Activated T-cell treated with anti-CD3 and anti-CD28 coated beads, Interleukin-2, amount 50 U/mL, for 48 hours (primary cell): ENCODE results near the gene SPINT3.

Experiments used
- DNase-seq, 2 experiments: peaks; one replicate each; pipeline ENCODE4 v3.0.0-alpha.2; 2020

Gene SPINT3, protein sequence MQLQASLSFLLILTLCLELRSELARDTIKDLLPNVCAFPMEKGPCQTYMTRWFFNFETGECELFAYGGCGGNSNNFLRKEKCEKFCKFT

DNA sequence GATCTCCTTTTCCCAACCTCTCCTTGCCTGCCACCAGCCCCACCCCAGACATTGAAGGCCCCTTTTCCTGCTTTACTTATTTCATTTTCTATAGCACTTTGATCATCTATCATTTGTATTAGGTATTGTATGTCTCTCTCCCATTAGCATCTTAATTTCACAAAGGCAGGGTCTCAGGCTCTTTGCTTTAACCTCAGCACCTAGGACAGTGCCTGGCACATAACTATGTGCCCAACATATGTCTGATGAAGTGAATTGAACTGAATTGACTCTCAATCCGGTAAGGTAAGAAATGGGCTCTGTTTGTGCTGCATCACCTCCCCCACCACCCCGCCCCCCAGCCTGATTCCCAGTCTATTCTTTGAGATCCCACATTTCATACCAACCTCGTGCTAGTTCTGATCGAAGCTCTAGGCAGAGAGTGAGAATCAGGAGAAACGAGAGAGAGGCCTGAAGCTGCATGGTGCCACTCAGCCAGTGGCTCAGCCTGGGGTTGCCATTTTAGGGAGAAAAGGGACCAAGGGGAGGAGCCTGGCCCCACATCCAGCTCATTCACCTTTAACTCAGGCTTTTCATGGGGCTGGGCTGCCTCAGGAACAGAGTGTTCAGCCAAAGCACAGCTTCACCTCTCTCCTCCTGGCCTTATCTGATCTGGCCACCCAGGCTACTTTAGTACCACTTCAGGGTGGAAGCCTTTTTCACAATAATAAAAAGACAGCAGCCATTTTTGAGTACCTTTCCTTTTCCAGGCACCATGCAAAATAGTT, at the start of gene SPINT3:
Gene SPINT3, minus strand, starts transcription at position 476 of the 767 bp plus-strand sequence. Its CDS starts 14 bp downstream, at position 462.
- no peak for DNase-seq

DNA sequence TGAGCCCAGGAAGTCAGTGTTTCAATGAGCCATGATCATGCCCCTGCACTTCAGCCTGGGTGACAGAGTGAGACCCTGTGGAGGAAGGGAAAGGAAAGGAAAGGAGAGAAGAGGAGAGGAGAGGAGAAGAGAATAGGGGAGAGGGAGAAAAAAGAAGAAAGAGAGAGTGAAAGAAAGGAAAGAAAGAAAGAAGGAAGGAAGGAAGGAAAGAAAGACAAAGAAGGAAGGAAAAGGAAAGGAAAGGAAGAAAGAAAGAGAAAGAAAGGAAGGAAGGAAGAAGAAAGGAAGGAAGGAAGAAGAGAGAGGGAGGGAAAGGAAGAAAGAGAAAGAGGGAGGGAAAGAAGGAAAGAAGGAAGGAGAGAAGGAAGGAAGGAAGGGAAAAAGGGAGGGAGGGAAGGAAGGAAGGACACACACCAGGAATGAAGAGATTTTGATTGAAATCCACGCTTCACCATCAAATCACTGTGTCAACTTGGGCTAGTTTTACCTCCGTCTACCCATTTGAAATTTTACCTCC, 49.4 kb upstream of the SPINT3 start:
- no peak for DNase-seq

DNA sequence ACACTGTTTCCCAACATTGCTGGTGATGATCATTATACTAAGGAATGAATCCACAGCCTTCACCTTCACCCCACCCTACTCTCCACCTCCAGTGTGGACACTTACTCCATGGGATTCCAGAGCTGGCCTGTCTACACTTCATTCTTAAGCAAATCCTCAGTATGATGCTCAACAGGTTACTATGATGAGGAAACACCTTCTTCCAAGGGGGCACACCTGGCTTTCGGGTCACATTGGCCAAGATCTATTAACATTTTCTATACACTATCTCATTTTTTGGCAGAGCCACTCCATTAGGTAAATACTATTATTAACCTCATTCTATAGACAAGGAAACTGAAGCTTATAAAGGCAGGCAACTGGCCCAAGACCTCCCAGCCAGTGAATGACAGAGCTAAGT, 39.8 kb upstream of the SPINT3 start:
- no peak for DNase-seq

DNA sequence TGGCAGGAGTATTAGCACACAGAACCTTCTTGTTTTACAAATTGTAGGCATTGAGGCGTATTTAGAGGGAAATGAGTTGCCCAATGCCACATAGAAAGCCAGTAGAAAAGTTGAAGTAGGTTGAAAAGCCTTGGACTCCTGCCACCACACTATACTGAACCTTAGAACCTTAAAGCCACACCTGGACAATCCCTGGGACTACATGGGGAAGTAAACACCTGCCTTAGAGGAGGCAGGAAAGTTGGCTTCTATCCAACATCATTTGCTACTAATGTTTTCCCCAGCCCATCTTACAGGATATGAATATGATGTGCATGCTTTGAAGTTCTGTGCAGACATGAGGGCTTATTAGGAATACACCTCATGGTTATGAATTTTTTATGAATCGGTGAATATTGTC, 37.0 kb upstream of the SPINT3 start:
- DNase-seq = no peak

DNA sequence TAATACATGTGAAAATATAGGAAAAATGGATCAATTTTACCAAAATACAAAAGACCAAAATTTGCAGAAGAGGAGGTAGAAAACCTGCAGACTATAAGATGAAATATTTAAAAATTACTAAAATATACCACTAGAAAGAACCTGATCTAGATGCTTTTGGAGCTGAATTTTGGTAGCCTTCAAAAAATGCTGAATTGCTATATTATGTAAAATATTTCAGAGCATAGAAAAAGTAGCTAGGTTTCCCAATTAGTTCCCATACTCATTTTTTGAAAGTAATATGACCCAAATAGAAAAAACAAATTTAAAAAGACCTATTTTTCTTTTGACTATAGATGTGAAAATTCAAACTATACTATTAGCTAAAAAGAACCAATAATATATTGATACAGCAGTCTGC, 35.3 kb upstream of the SPINT3 start:
- no peak for DNase-seq

DNA sequence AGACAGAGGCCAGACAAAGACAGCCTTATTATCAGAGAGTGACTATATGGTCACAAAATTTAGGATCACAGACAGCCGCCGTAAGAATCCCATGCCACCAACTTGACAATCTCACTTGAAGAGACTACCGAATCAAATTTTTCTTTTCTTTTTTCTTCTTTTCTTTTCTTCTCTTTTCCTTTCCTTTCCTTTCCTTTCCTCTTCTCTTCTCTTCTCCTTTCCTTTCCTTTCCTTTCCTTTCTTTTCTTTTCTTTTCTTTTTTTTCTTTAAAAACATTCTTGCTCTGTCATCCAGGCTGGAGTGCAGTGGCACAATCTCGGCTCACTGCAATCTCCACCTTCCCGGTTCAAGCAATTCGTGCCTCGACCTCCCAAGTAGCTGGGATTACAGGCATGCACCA, 33.0 kb upstream of the SPINT3 start:
- DNase-seq = no peak

DNA sequence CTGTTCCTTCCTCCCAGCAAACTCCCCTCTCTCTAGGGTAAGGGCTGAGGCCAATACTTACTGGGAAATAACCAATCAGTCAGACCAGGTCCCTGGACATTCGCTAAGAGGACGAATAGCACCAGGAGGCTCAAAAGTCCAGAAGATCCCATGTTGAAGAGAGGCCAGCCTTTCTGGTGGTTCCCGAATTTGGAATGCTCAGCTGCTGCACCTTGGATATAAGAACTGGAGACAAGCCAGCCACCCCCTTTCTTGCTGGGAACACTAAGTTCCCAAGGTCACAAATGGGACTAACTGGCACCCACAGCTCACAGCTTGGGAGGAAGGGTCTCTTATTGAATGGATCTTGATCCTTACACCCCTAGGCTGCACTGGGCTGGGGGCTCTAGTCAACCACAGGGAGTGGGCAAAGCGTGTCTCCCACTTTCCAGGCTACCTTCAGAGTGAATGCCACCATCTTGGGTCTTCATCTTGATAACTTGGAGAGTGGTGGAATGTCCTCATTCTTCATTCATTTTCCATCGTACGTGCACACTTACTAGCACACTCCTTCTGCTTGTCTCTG, 31.9 kb upstream of the SPINT3 start, which contains the start of gene EPPIN:
Gene EPPIN, minus strand, starts transcription at position 196 of the 565 bp plus-strand sequence. Its CDS starts 44 bp downstream, at position 152.
- no peak for DNase-seq

DNA sequence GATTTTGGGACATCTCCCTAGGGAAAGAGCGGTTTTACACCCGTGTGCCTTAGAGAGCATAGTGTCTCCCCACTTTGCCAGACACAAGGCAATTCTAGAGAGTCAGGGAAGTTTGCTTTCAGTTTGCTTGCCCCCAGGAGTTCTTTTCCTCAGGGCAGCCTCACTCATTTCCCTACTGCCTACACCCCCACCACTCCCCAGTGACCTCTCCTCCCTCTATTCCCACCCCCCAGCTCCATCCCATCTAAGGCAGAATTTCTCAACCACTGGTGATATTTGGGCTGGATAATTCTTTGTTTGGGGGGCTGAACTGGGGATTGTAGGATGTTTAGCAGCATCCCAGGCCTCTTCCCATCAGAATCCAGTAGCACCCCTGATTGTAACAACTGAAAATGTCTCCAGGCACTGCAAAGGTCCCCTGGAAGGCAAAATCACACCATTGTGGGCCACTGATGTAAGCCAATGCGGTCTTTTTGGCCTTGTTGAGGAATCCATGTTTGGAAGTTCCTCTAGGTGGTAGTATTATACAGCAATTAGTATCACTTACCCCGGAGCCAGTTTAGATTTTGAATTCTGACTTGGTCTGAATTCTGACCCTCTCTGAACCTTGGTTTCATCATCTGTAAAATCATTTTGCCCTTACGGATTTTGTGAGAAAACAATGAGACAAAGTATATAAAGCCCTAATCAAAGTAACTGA, 30.5 kb upstream of the SPINT3 start:
- no peak for DNase-seq

DNA sequence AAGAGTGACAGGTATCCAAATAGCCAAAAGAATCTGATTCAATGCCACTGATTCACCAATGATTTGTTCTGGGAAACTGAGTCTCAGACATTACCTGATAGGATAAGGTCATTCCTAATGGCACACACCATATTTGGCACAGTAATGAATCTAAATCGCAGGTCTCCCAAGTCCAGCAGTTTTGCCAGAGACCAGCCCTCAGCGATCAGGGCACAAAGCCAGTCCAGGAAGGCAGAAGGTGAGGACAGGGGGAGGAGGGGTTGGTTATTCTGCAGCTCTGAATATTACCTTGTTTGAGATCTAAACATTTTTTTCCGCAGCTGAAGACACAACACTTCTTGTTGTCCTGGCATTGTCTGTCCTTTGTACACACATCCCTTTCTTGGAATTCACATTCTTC, 29.9 kb upstream of the SPINT3 start:
- no peak for DNase-seq

DNA sequence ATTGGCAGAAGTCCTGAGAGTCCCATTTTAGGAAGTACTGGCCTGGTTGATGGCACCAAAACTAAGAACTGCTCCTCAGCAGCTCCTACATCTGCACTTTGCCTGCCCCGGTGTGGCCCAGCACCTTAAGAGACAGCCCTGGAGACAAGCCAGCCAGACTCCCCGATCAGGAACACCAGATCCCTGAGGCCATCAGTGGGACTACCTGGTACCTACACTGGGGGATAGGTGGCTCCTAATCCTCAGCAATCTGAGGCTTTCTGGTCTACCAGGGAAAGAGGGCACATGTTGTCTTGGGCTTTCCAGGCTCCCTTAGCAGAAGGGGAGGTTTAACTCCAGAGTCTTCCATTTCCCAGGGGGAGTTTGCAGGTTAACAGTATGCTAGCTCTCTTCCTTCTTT, 24.0 kb upstream of the SPINT3 start, which contains the start of gene WFDC6:
Gene WFDC6, minus strand, starts transcription at position 101 of the 400 bp plus-strand sequence. Its CDS starts 75 bp downstream, at position 26.
- no peak for DNase-seq

DNA sequence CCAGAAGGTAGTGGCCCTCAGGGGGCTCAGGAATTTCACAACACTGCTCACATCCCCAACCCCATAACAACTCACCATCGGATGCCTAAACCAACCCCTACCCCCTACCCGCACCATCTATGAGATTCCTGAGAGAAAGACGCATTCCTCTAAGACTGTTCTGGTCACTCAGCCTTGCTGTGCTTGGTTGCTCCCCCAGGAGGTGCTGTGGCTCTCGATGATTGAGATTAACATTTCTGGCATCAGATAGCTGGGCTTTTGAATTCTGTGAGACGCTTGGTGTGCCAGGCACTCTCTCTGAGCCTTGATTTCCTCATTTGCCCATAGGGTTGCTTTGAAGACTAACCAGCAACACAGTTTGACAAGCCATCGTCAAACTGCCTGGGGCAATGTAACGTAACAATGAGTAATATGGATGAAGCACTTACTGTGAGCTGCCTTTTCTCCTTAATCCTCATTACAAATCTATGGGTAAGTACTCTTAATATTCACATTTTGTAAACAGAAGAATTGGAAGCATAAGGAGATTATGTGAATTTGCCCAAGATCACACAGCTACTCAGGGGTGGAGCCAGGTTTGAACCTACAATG, 22.9 kb upstream of the SPINT3 start:
- no peak for DNase-seq

DNA sequence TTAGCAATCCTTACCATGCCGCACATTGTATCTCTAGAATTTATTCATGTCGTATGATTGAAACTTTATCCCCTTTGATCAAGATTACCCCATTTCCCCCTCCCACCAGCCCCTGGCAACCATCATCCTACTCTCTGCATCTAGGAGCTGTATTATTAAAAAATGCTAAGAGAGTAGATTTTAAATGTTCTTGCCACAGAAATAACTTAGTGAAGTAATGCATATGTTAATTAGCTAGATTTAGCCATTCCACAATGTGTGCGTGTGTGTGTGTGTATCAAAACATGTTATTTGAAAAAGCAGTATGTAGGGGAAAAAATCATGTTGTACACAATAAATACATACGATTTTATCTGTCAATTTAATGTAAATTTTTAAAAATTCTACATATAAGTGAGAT, 11.9 kb upstream of the SPINT3 start:
- DNase-seq = no peak

DNA sequence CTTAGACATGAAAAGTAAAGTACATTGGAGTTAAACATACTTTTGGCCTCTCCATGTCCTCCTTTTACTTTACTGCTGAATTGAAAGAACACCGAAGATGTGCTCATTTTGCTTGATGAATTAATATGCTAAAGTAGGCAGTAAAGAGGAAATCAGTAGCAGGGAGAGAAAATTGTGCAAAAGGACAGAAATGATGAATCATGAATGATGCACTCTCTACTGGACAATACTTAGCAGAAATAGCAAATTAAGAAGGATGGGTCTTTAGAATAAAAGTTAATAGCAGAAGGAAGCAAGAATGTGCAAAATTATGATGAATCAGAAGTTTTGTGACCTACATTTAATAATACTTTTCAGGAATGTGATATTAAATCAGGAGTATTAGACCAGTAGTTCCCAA, 8.4 kb upstream of the SPINT3 start:
- DNase-seq = no peak

DNA sequence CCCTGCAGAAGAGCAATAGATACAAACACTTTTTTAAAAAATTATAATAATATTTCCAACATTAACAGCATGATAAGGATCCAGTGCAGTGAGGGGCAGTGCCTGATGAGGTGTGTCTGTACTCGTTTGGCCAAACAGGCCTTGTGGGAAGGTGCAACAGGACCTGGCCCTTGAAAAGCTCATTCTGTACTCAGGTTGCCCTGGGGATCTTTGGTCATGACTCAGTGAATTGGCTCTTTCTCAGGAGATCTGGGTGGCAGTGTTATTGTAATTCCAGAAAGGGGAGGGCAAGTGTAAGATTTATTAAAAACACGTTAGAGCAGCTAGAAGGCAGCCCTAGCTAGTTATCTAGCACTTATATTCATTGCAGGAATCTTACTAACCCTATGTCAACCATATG, 2.9 kb upstream of the SPINT3 start:
- no peak for DNase-seq

DNA sequence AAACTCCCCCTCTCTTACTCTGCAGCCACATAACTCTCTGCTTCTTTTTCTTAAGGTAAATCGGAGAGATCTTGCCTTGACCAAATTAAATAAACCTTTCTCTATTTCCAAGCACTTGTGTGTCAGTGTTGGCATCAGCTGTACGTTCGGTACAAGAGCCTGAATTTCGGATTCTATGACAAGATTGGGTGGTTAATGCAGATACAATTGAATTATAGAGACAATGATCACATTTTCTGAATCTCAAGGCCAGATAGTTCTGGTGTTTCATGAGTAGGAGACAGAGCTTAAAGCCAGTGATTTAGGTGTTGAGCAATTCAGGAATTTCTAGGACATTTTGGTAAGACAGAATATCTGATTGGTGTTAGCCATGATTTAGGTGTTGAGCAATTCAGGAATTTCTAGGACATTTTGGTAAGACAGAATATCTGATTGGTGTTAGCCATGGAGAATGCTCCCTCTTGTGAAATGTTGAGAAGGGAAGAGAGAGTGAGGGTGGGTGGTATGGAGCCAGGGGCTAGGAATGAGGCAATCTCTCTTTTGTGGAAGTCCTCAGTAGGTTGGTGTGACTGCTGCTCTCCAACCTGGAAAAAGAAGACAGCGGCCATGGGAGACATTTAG, 5.1 kb downstream of the SPINT3 start:
- no peak for DNase-seq

DNA sequence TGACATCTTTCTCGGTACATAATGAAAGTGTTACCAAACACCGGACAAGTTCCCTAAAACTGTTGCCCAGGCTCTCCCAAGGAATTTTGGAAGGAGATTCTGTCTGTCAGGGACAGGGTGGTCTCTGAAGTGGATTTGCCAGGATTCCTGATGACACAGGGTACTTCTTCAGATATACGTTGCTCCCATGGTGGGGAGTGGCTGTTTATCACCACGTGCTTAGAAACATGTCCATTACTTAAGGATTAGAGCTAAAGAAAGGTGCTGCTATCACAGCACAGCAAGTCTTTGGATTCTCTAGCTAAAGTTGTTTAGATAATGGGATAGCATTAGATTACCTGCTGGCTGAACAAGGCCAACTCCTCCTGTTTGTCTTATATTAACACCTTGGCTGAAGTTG, 6.3 kb downstream of the SPINT3 start:
- no peak for DNase-seq

DNA sequence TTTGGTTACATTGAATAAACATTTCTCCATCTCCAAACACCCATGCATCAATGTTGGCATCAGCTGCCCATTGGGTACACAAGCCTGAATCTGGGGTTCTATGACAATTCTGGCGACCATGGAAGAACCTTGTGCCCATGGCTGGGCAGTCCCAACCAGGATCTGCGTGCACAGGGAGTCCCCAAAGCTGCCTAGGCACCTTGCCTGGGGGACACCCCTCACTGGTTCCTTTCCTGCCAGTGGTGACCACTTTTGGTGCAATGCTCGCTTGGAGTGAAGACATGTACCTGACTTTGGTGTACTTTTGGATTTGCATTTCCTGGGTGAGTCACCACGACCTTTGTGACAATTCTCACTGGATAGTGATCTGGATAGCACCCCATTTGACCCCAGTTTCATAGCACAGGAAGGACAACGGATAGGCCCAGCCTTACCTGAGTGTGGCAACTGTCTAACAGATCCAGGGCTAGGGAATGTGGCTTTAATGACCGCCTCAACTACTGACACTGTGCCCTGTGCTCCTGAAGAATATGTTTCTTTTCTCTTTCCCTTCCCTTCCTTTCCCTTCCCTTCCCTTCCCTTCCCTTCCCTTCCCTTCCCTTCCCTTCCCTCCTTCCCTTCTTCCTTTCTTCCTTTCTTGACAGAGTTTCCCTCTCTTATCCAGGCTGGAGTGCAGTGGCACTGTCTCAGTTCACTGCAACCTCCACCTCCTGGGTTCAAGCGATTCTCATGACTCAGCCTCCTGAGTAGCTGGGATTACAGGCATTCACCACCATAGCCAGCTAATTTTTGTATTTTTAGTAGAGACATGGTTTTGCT, 7.1 kb downstream of the SPINT3 start:
- DNase-seq = no peak

DNA sequence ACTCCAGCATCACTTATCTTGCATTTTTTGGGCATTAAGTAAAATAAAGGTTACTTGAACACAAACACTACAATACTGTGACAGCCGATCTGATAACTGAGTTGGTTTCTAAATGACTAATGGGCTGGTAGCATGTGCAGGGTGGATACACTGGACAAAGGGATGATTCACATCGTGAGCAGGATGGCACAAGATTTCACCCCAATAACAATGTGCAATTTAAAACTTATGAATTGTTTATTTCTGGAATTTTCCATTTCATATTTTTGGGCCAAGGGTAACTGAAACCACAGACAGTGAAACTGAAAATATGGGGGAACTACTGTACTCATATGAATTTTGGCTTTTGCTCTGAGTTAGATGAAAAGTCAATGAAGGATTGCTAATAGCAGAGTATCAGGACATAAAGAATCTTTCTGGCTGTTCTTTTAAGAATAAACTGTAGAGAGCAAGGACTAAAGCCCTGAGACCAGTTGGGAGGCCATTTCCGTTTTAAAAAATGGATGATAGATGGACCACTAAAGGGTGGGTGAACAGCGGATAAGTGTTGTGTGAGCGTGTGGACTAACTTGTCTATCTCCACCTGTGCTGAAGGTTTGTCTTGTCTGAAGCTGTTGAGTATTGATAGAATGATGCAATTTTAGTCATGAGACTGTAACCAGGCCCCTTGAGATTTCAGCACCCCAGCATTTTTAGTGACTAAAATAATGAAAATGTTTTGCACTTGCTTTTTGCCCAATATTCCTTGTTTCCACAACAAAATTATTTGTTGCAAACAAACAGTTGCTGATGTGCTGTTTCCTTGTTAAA, 8.2 kb downstream of the SPINT3 start:
- no peak for DNase-seq

DNA sequence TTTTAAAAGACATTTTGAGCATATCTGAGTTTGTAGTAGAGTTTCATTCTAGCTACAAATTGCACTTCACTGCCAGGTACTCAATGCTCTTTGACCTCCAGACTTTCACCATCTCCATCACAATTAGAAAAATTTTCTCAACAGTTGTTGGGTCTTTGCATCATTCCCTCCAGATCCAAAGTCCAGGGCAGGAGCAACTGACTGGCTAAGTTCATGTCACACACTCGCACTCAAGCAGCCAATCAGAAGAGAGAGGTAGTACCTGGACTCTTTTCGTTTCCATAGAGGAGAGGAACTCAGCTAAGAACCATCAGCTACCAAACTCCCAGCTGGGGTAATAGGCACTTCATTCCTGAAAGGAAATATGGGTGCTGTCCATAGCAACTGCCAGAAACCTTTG, 9.0 kb downstream of the SPINT3 start:
- no peak for DNase-seq

DNA sequence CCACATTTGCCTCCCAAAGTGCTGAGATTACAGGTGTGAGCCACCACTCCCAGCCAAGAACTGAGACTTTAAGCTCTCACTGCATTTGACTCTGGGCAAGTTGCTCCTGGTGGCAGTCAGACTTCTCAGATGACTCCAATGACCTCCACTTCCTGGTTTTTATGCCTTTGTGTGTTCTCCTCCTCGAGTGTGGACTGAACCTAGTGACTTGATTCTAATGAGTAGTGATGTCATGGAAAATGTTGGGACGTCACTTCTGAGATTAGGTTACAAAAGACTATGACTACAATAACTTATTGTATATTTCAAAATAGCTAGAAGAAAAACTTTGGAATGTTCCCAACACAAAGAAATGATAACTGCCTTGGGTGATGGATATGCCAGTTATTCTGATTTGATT, 12.0 kb downstream of the SPINT3 start:
- no peak for DNase-seq

DNA sequence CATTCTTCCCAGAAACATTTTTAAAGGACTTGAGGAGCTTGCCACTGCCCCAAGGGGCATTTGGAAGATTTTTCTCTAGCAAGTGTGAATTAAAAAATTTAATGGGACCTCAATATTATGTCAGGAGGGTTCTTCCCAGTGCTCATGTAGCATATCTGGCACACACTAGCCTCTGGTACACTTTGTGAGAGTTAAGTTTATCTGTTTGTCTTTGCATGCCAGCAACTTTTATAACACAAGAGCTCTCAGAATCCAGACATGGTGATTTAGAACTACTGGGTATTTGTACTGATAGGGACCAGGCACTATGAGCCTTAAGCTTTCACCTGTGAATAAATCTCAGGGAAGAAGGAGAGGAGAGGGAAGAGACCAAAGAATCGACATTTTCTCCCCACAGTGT, 12.9 kb downstream of the SPINT3 start:
- DNase-seq = no peak
